OCI-LY3 (cell line): ENCODE results near the gene FBXO40.

Experiments
- CTCF ChIP-seq: fragments of 200-600, 300-600 bp; sonication (generic); IDR thresholded peaks from 2 replicates; pipeline ENCODE4 v1.5.1; 2014; ENCODE audit warnings: antibody characterized with exemption, low read length, low read depth
- EZH2phosphoT487 ChIP-seq: fragments of 200-600 bp; shearing (Covaris generic); IDR thresholded peaks from 2 replicates; pipeline ENCODE4 v1.6.1; 2018; ENCODE audit warnings: antibody characterized with exemption, mixed run types, low read depth

DNA sequence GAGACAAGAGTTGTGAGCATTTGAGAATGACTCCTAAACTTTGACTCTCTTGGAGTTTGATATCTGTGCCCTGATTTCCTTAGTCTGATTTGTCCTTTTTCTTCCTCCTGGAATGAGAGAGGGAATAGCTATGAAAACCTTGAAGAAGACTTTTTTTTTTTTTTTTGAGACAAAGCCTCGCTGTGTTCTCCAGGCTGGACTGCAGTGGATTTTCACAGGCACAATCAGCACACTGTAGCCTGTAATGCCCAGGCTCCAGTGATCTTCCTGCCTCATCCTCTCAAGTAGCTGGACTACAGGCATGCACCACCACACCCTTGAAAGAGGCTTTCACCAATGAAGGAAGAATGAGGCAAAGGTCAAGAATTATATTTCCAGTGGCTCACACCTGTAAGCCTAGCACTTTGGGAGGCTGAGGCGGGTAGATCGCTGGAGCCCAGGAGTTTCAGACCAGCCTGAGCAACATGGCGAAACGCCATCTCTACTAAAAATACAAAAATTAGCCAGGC, 35.7 kb upstream of the FBXO40 start:
- TF ChIP-seq CTCF (no peak), EZH2phosphoT487 (no peak)
